Astrocyte (in vitro differentiated cells and primary cell): Measurements from ENCODE around the gene MPND.

Experiments used
- CTCF ChIP-seq: IDR thresholded peaks from 2 replicates; pipeline ENCODE4 v1.5.1; 2011; ENCODE audit warnings: low read depth, mild to moderate bottlenecking, inconsistent platforms, low read length, moderate library complexity; ENCODE audit not compliant: insufficient read depth
- EZH2 ChIP-seq: IDR thresholded peaks from 2 replicates; pipeline ENCODE4 v1.6.1; 2012; ENCODE audit warnings: mild to moderate bottlenecking, low read length, inconsistent platforms; ENCODE audit not compliant: insufficient read depth

- TF ChIP-seq CTCF (no peak), EZH2 (no peak)
Observed at GRCh38 chr19:4376028-4376670, 32.8 kb downstream of the MPND start.
